ENCODE data around the gene LASP1. TPM values are rescaled to one million over a fixed set of nuclear protein-coding genes. Genes with fewer than 3 reads are reported as not detected.

Gene LASP1
- total RNA-seq, 1 experiment from 2014 or later, result 78.3 TPM

DNA sequence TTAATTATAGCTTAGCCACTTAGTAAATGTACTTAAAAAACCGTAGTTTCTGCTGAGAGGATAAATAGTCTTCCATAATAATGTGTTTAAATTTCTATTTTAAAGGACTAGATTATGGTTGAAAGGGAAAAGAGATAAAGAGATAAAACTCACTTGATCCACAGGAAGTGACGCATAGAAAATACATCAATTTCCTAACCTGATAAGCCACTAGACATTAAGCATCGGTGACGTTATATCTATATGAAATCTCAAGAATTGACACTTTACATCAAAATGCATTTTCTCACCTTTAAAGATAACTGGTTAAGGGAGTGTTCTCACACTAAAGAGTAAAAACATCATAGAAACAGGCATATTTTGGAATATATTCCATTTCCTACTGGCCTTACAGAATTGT lies 91.6 kb downstream of the LASP1 start:
- no TSS peak for BruUV-seq (replicated peaks)
- no peak for DNase-seq (ENCODE audit: low spot score)
- POLR2A ChIA-PET (ENCODE audit: low non-redundant PET), result no interaction called here
- intact Hi-C loops (cut with micrococcal nuclease; ENCODE audit: unreplicated experiment), result no loop called here
- Histone ChIP-seq H3K27me3 (replicated peaks; ENCODE audit: insufficient read depth, low read depth, low read length, poor library complexity) (no peaks in the 10 kb centered on the region), H3K4me1 (ENCODE audit: insufficient read depth, low read length, poor library complexity, severe bottlenecking) (no peaks in the 10 kb centered on the region), H3K36me3 (ENCODE audit: insufficient read depth, low read length, poor library complexity, severe bottlenecking) (no peaks in the 10 kb centered on the region), H3K27ac (ENCODE audit: low read depth, low read length, poor library complexity, severe bottlenecking) (no peak overlapping the region), H3K4me3 (ENCODE audit: low read depth, low read length, poor library complexity, severe bottlenecking) (no peak overlapping the region), H3K9me3 (ENCODE audit: low read depth, low read length, poor library complexity, severe bottlenecking) (no peaks in the 10 kb centered on the region)
- CTCF ChIA-PET, result no interaction called here
- no peak for TF ChIP-seq EZH2 (IDR thresholded peaks at IDR 0.05; ENCODE audit: borderline replicate concordance, low read depth, low read length, poor library complexity, severe bottlenecking)
- TF ChIP-seq, protein P1, sequence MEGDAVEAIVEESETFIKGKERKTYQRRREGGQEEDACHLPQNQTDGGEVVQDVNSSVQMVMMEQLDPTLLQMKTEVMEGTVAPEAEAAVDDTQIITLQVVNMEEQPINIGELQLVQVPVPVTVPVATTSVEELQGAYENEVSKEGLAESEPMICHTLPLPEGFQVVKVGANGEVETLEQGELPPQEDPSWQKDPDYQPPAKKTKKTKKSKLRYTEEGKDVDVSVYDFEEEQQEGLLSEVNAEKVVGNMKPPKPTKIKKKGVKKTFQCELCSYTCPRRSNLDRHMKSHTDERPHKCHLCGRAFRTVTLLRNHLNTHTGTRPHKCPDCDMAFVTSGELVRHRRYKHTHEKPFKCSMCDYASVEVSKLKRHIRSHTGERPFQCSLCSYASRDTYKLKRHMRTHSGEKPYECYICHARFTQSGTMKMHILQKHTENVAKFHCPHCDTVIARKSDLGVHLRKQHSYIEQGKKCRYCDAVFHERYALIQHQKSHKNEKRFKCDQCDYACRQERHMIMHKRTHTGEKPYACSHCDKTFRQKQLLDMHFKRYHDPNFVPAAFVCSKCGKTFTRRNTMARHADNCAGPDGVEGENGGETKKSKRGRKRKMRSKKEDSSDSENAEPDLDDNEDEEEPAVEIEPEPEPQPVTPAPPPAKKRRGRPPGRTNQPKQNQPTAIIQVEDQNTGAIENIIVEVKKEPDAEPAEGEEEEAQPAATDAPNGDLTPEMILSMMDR (conservative IDR thresholded peaks at IDR 0.05; ENCODE audit: low read depth, low read length), result no peak

DNA sequence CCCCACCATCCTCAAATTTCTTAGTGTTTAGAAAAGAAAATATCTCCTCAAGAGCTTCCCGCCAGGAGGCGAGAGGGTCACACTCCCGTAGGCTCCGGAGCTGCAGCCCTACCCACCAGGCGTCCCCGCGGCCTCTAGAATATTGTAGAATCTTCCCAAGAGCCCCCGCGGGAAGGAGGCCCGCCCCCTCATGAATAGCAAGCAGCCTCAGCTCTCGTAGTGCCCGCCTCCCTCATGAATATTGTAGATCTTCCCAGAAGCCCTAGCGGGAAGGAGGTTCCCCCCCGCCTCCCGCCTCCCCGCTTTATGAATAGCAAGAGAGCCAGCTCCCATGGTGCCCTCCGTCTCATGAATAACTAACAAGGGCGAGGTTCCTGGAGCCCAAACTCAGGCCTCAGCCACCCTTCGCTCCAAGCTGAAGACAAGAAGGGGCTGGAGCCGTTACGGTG lies 97.5 kb downstream of the LASP1 start, which contains the start of gene FBXO47:
TSS of gene FBXO47 (minus strand) at position 114 of the 449 bp plus-strand sequence. CDS start 4,378 bp downstream, outside the sequence.
- TF ChIP-seq EZH2 (IDR thresholded peaks at IDR 0.05; ENCODE audit: borderline replicate concordance, low read depth, low read length, poor library complexity, severe bottlenecking), result no peak
- TF ChIP-seq, protein P1 (conservative IDR thresholded peaks at IDR 0.05; ENCODE audit: low read depth, low read length), result no peak
- Histone ChIP-seq H3K4me1 (ENCODE audit: insufficient read depth, low read length, poor library complexity, severe bottlenecking) (no peaks in the 10 kb centered on the region), H3K36me3 (ENCODE audit: insufficient read depth, low read length, poor library complexity, severe bottlenecking) (no peaks in the 10 kb centered on the region), H3K27ac (ENCODE audit: low read depth, low read length, poor library complexity, severe bottlenecking) (no peak within 1 kb of the TSS), H3K9me3 (ENCODE audit: low read depth, low read length, poor library complexity, severe bottlenecking) (no peaks in the 10 kb centered on the region), H3K4me3 (ENCODE audit: low read depth, low read length, poor library complexity, severe bottlenecking) (no peak within 1 kb of the TSS), H3K27me3 (replicated peaks; ENCODE audit: insufficient read depth, low read depth, low read length, poor library complexity) (no peaks in the 10 kb centered on the region)
- intact Hi-C loops (cut with micrococcal nuclease; ENCODE audit: unreplicated experiment), result no loop called here
- POLR2A ChIA-PET (ENCODE audit: low non-redundant PET), result no interaction called here
- peak; percentile 73 for DNase-seq (ENCODE audit: low spot score)
- no TSS peak for BruUV-seq (replicated peaks)
- CTCF ChIA-PET, result no interaction called here

DNA sequence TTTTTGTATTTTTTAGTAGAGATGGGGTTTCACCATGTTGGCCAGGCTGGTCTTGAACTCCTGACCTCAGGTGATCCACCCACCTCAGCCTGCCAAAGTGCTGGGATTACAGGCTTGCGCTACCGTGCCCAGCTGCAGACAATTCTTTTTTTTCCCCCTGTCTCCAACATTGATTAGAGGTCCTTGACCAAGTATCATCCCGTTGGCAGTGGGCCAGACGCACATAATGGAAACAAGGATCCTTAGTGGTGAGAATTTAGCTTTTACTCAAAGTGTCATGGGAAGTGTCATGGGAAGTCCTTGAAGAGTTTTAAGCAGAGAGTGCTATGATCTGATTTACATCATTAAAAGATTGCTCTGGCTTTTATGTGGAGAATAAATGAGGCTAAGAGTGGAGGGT lies 99.4 kb downstream of the LASP1 start:
- no peak for TF ChIP-seq EZH2 (IDR thresholded peaks at IDR 0.05; ENCODE audit: borderline replicate concordance, low read depth, low read length, poor library complexity, severe bottlenecking)
- TF ChIP-seq, protein P1 (conservative IDR thresholded peaks at IDR 0.05; ENCODE audit: low read depth, low read length), result no peak
- no TSS peak for BruUV-seq (replicated peaks)
- Histone ChIP-seq H3K4me1 (ENCODE audit: insufficient read depth, low read length, poor library complexity, severe bottlenecking) (no peaks in the 10 kb centered on the region), H3K27me3 (replicated peaks; ENCODE audit: insufficient read depth, low read depth, low read length, poor library complexity) (no peaks in the 10 kb centered on the region), H3K36me3 (ENCODE audit: insufficient read depth, low read length, poor library complexity, severe bottlenecking) (no peaks in the 10 kb centered on the region), H3K4me3 (ENCODE audit: low read depth, low read length, poor library complexity, severe bottlenecking) (no peak overlapping the region), H3K9me3 (ENCODE audit: low read depth, low read length, poor library complexity, severe bottlenecking) (no peaks in the 10 kb centered on the region), H3K27ac (ENCODE audit: low read depth, low read length, poor library complexity, severe bottlenecking) (no peak overlapping the region)
- ChIA-PET POLR2A (ENCODE audit: low non-redundant PET) (no interaction called here), CTCF (no interaction called here)
- intact Hi-C loops (cut with micrococcal nuclease; ENCODE audit: unreplicated experiment), result no loop called here
- DNase-seq (ENCODE audit: low spot score), result no peak
